B cell (primary cell): ENCODE data around the gene LRATD1.

Experiments used
- EZH2 ChIP-seq: IDR thresholded peaks from 2 replicates; pipeline ENCODE4 v1.6.1; 2012; ENCODE audit warnings: borderline replicate concordance, low read depth, mild to moderate bottlenecking, moderate library complexity, low read length; ENCODE audit not compliant: insufficient read depth, poor library complexity, severe bottlenecking
- TF ChIP-seq, protein P1 (sequence below): fragments of 200-600 bp; IDR thresholded peaks from one replicate; pipeline ENCODE4 v1.8.0; 2022; ENCODE audit warnings: antibody characterized with exemption, mild to moderate bottlenecking

DNA sequence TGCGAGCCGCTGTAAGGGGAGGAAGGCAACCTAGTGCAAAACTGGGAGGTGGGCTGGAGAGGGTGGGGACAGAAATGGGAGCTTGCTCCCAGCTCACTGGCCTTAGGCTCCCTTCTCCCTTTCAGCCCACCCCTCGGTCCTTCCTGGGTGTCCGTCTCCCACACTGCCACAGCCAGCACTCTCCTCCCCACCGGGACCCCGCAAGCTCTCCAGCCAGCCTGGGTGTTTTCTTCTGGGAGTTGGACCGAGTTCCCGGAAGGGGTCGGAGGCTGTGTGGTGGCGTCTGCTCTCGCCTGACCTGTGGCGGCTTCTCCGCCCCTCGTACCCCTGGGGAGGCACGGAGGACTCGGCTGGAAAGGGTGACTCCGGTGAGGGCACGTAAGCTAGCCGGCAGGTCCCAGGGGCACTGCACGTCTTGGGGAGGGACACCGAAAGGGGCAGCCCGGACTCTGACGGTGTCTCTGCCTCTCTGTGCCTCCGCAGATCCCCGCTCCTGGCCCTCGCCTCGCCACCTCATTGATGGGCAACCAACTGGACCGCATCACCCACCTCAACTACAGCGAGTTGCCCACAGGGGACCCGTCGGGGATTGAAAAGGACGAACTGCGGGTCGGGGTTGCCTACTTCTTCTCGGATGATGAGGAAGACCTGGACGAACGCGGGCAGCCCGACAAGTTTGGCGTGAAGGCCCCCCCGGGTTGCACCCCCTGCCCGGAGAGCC is 1.1 kb downstream of the LRATD1 start:
- TF ChIP-seq, protein P1, sequence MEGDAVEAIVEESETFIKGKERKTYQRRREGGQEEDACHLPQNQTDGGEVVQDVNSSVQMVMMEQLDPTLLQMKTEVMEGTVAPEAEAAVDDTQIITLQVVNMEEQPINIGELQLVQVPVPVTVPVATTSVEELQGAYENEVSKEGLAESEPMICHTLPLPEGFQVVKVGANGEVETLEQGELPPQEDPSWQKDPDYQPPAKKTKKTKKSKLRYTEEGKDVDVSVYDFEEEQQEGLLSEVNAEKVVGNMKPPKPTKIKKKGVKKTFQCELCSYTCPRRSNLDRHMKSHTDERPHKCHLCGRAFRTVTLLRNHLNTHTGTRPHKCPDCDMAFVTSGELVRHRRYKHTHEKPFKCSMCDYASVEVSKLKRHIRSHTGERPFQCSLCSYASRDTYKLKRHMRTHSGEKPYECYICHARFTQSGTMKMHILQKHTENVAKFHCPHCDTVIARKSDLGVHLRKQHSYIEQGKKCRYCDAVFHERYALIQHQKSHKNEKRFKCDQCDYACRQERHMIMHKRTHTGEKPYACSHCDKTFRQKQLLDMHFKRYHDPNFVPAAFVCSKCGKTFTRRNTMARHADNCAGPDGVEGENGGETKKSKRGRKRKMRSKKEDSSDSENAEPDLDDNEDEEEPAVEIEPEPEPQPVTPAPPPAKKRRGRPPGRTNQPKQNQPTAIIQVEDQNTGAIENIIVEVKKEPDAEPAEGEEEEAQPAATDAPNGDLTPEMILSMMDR, result no peak
- TF ChIP-seq EZH2, result no peak
